ENCODE data around the gene WDR90. TPM values are rescaled to one million over a fixed set of nuclear protein-coding genes. Genes with fewer than 3 reads are reported as not detected.

WDR90 gene
- total RNA-seq, 1 donor from 2014 or later, result 25.2 TPM

DNA sequence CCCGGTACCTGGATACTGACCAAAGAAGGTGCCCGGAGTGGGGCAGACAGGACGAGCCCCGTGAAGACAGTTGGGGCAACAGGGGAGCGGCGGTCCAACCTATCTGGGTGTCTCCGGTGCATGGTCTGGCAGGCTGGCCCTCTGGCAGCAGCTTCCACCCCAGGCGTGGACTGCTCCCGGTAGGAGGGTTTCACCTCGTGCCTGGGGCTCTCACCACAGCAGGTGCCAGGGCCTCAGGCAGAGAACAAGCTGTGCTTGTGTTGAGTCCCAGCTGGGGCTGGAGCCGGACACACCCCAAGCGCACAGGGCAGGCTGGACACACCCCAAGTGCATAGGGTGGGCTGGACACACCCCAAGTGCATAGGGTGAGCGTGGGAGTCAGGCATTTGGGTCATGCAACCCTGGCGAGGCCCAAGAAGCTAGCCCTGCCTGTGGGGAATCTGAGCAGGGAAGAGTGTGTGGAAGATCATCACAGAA, 57.9 kb downstream of the WDR90 start:
- H3K27me3 Mint-ChIP-seq (ENCODE audit: unreplicated experiment), result peaks cover 25% of the 10 kb centered on the region
- H3K4me3 Mint-ChIP-seq (ENCODE audit: unreplicated experiment), result no peak overlapping the region

DNA sequence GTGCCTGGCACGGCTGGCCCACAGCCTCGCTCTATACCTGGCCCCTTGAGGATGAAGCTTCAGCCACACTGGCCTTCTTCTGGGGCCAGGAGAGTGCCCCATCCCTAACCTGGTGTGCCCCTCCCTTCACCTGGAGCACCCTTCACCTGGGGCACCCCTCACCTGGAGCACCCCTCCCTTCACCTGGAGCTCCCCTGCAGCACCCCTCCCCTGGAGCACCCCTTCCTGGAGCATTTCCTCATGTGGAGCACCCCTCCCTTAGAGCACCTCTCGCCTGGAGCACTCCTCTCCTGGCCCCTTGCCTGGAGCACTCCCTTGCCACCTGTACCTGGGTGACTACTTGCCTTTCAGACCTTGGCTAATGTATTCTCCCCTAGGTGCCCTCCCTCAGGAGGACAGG, 58.9 kb downstream of the WDR90 start:
- TF ChIP-seq, protein P1, sequence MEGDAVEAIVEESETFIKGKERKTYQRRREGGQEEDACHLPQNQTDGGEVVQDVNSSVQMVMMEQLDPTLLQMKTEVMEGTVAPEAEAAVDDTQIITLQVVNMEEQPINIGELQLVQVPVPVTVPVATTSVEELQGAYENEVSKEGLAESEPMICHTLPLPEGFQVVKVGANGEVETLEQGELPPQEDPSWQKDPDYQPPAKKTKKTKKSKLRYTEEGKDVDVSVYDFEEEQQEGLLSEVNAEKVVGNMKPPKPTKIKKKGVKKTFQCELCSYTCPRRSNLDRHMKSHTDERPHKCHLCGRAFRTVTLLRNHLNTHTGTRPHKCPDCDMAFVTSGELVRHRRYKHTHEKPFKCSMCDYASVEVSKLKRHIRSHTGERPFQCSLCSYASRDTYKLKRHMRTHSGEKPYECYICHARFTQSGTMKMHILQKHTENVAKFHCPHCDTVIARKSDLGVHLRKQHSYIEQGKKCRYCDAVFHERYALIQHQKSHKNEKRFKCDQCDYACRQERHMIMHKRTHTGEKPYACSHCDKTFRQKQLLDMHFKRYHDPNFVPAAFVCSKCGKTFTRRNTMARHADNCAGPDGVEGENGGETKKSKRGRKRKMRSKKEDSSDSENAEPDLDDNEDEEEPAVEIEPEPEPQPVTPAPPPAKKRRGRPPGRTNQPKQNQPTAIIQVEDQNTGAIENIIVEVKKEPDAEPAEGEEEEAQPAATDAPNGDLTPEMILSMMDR (IDR thresholded peaks at IDR 0.05; ENCODE audit: unreplicated experiment), result no peak
- Mint-ChIP-seq H3K27ac (ENCODE audit: unreplicated experiment) (no peak overlapping the region), H3K27me3 (ENCODE audit: unreplicated experiment) (peaks cover 23% of the 10 kb centered on the region), H3K36me3 (ENCODE audit: low read depth, unreplicated experiment) (no peaks in the 10 kb centered on the region), H3K9me3 (ENCODE audit: unreplicated experiment) (no peaks in the 10 kb centered on the region), H3K4me3 (ENCODE audit: unreplicated experiment) (no peak overlapping the region), H3K4me1 (ENCODE audit: unreplicated experiment) (no peaks in the 10 kb centered on the region)
- DNase-seq (ENCODE audit: low spot score), result no peak

More for the DNA sequence above, 57.9 kb downstream of the WDR90 start:
- Mint-ChIP-seq H3K9me3 (ENCODE audit: unreplicated experiment) (no peaks in the 10 kb centered on the region), H3K4me1 (ENCODE audit: unreplicated experiment) (no peaks in the 10 kb centered on the region), H3K27ac (ENCODE audit: unreplicated experiment) (no peak overlapping the region), H3K36me3 (ENCODE audit: low read depth, unreplicated experiment) (no peaks in the 10 kb centered on the region)
- TF ChIP-seq, protein P1 (IDR thresholded peaks at IDR 0.05; ENCODE audit: unreplicated experiment), result no peak
- DNase-seq (ENCODE audit: low spot score), result no peak

DNA sequence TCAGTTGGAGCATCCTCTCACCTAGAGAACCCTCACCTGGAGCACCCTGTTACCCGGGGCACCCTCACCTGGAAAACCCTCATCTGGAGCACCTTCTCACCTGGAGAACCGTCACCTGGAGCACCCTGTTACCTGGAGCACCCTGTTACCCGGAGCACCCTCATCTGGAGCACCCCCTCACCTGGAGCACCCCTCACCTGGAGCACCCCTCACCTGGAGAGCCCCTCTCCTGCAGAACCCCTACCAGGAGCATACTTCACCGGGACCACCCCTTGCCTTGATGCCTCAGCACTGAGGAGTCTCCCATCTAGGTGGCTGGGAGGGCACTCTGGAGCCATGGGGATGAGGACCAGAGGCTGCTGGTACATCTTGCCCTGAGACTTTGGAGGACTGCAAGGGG, 59.8 kb downstream of the WDR90 start:
- H3K36me3 Mint-ChIP-seq (ENCODE audit: low read depth, unreplicated experiment), result no peaks in the 10 kb centered on the region
- H3K4me3 Mint-ChIP-seq (ENCODE audit: unreplicated experiment), result no peak overlapping the region
- no peaks in the 10 kb centered on the region for H3K9me3 Mint-ChIP-seq (ENCODE audit: unreplicated experiment)
- H3K27me3 Mint-ChIP-seq (ENCODE audit: unreplicated experiment), result peaks cover 25% of the 10 kb centered on the region
- H3K27ac Mint-ChIP-seq (ENCODE audit: unreplicated experiment), result no peak overlapping the region
- TF ChIP-seq, protein P1 (IDR thresholded peaks at IDR 0.05; ENCODE audit: unreplicated experiment), result no peak
- no peak for DNase-seq (ENCODE audit: low spot score)
- no peaks in the 10 kb centered on the region for H3K4me1 Mint-ChIP-seq (ENCODE audit: unreplicated experiment)

DNA sequence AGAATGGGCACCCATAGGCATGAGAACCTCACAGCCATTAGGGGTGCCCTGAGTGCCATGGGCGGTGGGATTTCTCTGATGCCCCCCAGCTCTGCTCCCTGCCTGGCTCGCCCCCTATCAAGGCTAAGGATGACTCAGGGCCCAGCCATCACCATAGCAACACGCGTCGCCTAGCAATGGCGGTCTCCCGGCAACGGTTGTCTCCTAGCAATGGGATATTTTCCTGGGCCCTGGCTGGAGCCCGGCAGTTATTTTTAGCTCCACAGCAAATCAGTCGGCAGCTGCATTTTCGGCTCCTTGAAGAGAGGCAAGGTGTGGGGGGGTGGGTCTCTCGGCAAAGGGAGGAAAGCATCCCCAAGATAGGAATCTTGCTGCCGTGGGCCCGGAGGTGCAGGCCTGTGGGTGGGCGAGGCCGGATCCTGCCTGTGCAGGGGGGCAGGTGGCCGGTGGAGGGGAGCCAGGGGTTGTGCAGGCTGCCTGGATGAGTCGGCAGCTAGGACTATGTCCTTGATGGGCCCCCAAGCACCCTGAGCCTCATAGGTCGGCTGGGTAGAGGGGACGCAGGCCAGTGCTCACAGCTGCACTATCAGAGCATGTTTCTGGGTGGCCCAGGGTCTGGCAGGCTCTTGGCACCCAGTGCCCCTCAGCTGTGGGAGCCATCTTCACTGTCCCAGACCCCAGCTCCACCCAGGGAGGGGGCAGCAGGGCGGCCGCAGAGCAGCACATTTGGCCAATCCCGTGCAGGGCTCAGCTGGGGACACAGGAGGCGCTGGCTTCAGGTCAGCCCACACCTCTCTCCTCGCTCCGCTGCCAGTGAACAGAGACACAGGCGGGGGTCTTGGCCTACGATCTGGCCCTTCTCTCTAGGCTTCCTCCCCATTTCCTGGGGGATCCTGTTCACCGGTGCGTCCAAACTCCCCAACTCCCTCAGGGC, 60.7 kb downstream of the WDR90 start:
- H3K27ac Mint-ChIP-seq (ENCODE audit: unreplicated experiment), result no peak overlapping the region
- TF ChIP-seq, protein P1 (IDR thresholded peaks at IDR 0.05; ENCODE audit: unreplicated experiment), result no peak
- no peaks in the 10 kb centered on the region for H3K36me3 Mint-ChIP-seq (ENCODE audit: low read depth, unreplicated experiment)
- no peak for DNase-seq (ENCODE audit: low spot score)
- H3K4me1 Mint-ChIP-seq (ENCODE audit: unreplicated experiment), result no peaks in the 10 kb centered on the region
- H3K27me3 Mint-ChIP-seq (ENCODE audit: unreplicated experiment), result peaks cover 27% of the 10 kb centered on the region
- no peaks in the 10 kb centered on the region for H3K9me3 Mint-ChIP-seq (ENCODE audit: unreplicated experiment)
- no peak overlapping the region for H3K4me3 Mint-ChIP-seq (ENCODE audit: unreplicated experiment)

DNA sequence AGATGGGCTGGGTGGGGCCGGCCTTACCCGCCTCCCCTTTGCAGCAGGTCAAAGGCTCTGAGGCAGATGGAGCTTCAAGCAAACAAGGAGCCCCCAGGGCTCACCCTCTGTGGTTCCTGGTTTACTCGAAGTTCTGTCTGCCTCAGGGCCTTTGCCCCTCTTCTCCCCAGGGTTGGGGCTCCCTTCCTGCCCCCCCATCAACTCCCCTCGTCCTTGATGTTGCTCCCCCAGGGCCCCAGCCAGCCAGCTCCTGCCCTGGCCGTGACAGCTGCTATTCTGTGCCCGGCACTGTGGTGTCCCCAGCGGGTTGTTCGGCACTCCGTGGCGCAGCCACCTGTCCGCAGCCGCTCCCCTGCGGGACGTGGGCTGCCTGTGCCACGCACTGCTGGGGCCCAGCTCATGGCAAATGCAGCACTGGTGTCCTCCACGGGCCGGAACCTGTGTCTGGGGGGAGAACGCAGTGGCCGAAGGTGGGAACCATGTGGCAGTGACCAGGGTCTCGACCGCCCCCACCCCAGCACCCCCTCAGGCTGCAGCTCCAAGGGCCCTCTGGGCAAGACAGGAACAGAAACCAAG, 61.4 kb downstream of the WDR90 start:
- no peak for DNase-seq (ENCODE audit: low spot score)
- no peaks in the 10 kb centered on the region for H3K9me3 Mint-ChIP-seq (ENCODE audit: unreplicated experiment)
- no peak overlapping the region for H3K27ac Mint-ChIP-seq (ENCODE audit: unreplicated experiment)
- no peaks in the 10 kb centered on the region for H3K4me1 Mint-ChIP-seq (ENCODE audit: unreplicated experiment)
- H3K4me3 Mint-ChIP-seq (ENCODE audit: unreplicated experiment), result no peak overlapping the region
- peaks cover 27% of the 10 kb centered on the region for H3K27me3 Mint-ChIP-seq (ENCODE audit: unreplicated experiment)
- no peaks in the 10 kb centered on the region for H3K36me3 Mint-ChIP-seq (ENCODE audit: low read depth, unreplicated experiment)
- TF ChIP-seq, protein P1 (IDR thresholded peaks at IDR 0.05; ENCODE audit: unreplicated experiment), result no peak
